DMS53 treated with DMSO at 0.1 percent for 48 hours (cell line): ENCODE results near the gene ZNF804B.

ENCODE experiments used
- DNase-seq: peaks from one replicate; lab custom pipeline; 2025; ENCODE audit not compliant: unreplicated experiment; lab: John Stamatoyannopoulos, UW

ZNF804B gene

GRCh38 chr7:88759230-88760135 lies at the start of gene ZNF804B:
ZNF804B (plus strand) TSS chr7:88759700; CDS start chr7:88759977, 277 bp downstream.
- peak; percentile 69 for DNase-seq

- no peak for DNase-seq
These were observed 23.6 kb upstream of the ZNF804B start for GRCh38 chr7:88735920-88736319.

DNA sequence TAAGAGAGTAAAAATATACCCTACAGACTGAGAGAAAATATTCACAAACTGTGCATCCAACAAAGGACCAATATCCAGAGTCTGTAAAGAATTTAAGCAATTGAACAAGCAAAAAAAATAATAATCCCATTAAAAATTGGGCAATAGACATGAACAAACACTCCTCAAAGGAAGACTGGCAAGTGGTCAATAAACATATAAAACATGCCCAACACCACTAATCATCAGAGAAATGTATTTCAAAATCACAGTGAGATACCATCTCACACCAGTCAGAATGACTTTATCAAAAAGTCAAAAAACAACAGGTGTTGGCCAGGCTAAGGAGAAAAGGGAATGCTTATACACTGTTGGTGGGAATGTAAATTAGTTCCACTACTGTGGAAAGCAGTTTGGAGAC lies 21.9 kb upstream of the ZNF804B start:
- DNase-seq, result no peak

DNA sequence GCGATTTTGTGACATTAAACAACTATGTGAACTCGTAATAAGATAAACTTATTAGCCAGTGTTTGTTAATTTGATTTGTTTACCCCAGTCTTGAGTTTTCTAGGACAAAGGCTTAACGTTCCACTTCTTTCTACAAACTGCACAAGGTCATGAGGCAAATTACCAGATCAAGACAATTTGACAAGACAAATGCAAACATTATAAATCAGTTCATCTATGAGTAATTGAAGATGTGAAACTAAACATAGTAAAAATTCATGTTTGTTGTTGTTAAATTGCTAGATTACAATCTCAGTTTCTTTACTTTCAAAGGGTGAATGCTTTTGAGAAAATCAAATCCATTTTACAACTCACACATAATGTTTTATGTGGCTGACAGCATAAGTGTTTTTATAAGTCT lies 13.4 kb upstream of the ZNF804B start:
- DNase-seq, result no peak

DNA sequence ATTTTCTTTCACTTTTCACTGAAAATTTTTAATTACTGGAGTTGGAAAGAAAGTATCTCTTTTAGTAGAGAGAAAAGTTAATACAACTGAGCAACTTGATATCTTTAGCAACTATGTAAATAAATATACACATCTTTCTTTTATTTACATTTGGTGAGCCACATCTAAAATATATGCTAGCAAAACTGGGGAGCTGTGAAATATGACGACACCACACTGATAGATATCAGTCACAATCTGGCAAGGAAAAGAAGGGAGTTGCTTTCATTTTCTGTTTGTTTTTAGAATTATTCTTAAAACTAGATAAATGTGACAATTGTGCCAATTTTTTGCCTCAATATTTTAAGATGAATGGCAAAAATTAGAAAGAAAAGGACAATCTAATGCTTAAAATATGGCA lies 2.7 kb upstream of the ZNF804B start:
- DNase-seq, result no peak

- peak; percentile 39 for DNase-seq
These were observed 2.1 kb upstream of the ZNF804B start for GRCh38 chr7:88757371-88757770.

DNA sequence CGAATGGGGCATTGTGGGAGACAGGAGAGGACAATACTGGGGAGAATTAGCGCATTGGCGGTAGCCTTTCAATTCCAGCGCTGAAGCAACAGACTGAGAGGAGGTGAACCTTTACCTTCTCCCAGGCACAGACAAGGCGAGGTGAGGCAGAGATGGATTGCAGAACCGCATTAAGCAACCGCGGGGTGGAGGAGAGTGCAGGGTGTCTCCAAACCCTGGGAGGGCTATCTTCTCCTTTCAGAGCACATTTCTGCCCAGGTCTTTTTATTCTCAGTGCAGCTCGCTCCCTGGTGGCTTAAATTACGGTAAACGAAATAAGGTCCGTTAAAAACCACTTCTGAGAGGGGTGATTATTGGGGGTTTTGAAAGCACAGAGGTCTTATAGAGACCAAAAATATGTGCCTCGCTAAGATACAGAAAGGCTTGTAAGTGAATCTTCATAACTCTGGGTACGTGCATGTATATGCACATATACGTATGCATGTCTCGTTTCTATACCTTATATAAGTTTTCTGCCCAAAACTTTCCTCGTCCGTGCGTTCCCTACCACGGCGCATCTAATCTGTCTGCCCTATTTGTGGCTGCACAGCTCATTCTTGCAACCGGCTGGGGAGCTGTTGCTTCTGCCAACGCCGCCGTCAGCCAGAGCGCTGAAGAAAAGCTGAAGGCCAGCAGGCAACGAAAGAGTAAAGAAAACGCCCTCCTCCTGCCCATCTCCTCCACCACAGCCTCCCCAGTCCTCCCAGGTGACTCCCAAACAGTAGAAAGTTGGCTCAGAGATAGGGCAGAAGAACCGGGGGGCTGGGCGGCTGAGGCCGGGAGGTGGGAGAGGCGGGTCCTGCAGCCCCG lies 895 bp upstream of the ZNF804B start:
- DNase-seq, result peak; percentile 66

- no peak for DNase-seq
These were observed 626 bp downstream of the ZNF804B start for GRCh38 chr7:88760136-88760515.

- DNase-seq, result no peak
These were observed 2.3 kb downstream of the ZNF804B start for GRCh38 chr7:88761779-88762178.

- DNase-seq, result no peak
These were observed 11.9 kb downstream of the ZNF804B start for GRCh38 chr7:88771417-88771816.

- peak; percentile 16 for DNase-seq
These were observed 13.3 kb downstream of the ZNF804B start for GRCh38 chr7:88772776-88773175.

- DNase-seq, result no peak
These were observed 16.3 kb downstream of the ZNF804B start for GRCh38 chr7:88775838-88776237.

DNA sequence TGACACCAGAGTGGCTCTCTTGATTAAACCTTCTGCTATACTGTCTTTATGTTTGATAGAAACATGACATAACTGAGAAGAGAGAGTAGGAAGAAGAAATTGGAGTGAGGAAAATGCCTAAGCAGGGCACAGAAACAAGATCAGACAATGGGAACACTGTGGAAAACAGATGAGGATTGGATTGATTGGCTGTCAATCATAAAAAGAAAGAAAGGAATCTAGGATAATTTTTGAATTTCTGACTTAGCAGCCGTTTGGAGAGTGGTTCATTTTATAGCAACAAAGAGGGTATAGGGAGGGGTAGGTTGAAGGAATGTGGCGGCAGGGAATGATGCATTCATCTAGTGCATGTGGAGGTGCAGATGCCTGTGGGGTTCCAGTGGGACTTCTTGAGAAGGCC lies 28.3 kb downstream of the ZNF804B start:
- no peak for DNase-seq

- DNase-seq, result peak; percentile 51
These were observed 30.1 kb downstream of the ZNF804B start for GRCh38 chr7:88789480-88790064.

- no peak for DNase-seq
These were observed 32.4 kb downstream of the ZNF804B start for GRCh38 chr7:88791891-88792290.

GRCh38 chr7:88792361-88792760 lies 32.9 kb downstream of the ZNF804B start:
- DNase-seq, result no peak

GRCh38 chr7:88795553-88795952 lies 36.1 kb downstream of the ZNF804B start, which contains the start of gene TEX47:
TEX47 (minus strand) TSS chr7:88795737; CDS start chr7:88794942, 795 bp downstream.
- DNase-seq, result peak; percentile 86

DNA sequence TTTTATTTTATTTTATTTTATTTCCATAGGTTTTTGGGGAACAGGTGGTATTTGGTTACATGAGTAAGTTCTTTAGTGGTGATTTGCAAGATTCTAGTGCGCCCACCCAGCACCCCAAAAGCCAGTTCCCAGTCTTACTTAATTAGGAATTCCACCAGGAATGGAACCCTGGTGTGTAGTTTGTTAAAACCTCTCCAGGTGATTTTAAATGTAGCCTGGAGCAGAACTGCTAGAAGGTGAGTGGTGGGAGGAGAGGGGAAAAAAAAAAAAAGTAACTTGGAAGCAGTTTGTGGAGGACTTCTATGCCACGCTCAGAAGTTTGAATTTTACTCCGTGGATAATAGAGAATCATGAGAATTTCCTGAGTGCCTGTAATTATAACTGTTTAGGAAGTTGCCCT lies 41.5 kb downstream of the ZNF804B start:
- DNase-seq, result no peak

DNA sequence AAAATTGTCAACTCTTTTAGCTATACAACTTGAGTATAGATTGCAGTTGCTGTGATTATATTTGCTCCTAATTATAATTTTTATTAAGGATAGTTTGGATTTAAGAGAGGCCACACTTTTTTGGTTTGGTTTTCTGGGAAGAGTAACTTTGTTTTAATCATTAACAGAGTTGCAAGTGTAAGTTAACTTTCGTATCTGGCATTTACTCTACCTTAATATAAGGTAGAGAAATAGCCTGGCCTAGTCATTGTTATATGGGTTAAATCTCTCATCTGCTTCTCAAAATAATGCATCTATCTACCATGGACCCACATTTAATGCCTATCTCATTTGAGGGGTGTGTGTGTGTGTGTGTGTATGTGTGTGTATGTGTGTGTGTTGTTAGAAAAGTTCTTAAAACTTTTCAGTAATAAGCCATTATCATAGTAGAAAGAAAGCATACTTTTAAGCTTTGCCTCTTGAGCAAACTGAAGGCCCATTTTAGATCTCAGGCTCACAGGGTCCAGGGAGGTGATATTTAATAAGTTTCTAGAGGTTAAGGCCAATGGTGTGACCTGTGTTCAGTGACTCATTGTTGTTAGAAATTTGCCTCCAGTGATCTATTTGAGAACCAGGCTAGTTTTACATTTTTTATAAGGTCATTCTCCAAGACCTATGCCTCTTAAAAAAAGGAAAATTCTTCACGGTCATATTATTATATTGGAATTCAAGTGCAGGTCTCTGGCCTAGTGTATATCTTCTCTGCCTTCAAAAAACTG lies 47.0 kb downstream of the ZNF804B start:
- no peak for DNase-seq

GRCh38 chr7:88818552-88818951 lies 59.1 kb downstream of the ZNF804B start:
- no peak for DNase-seq

DNA sequence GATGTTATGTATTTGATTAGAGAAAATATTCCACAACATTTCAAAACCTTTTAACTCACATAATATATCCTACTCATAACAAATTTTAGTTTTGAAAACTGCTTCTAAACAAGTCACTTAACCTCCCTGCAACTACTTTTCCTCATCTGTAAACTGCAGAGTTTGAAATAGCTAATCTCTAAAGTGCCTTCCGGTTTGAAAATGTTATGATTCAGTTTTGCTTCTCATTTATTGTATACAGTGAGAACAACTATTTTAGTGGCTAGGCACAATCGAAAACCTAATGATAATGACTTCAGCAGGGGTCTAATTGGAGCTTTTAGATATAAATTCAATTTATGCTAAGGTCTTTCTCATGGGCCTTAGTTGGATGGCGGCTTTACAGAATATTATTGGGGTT lies 66.7 kb downstream of the ZNF804B start:
- no peak for DNase-seq
